ENCODE results near the gene PPP1R8.

GRCh38 chr1:27876341-27877114, 45.9 kb downstream of the PPP1R8 start:
- TF ChIP-seq CTCF (IDR thresholded peaks at IDR 0.05) (no peak), POLR2A (IDR thresholded peaks at IDR 0.05) (no peak), EP300 (IDR thresholded peaks at IDR 0.05; ENCODE audit: low read depth) (no peak), POLR2AphosphoS5 (IDR thresholded peaks at IDR 0.05) (peak in 1 of 3 donors; percentile 3)
